Lower leg skin (tissue), 3 donors: ENCODE measurements around the gene TLNRD1.

Experiments used
- POLR2A ChIP-seq, 2 donors: fragments of 450-650 bp; IDR thresholded peaks; one replicate each; pipeline ENCODE4 v1.6.1; 2016 to 2017; ENCODE audit warnings: antibody characterized with exemption in 2 of 2, mild to moderate bottlenecking in 1 of 2, moderate library complexity in 1 of 2
- TF ChIP-seq, protein P1 (sequence below), 3 donors: fragments of 450-650 bp; IDR thresholded peaks; one replicate each; pipeline ENCODE4 v1.5.1; 2016; ENCODE audit warnings: antibody characterized with exemption in 3 of 3, mild to moderate bottlenecking in 3 of 3, moderate library complexity in 2 of 3

DNA sequence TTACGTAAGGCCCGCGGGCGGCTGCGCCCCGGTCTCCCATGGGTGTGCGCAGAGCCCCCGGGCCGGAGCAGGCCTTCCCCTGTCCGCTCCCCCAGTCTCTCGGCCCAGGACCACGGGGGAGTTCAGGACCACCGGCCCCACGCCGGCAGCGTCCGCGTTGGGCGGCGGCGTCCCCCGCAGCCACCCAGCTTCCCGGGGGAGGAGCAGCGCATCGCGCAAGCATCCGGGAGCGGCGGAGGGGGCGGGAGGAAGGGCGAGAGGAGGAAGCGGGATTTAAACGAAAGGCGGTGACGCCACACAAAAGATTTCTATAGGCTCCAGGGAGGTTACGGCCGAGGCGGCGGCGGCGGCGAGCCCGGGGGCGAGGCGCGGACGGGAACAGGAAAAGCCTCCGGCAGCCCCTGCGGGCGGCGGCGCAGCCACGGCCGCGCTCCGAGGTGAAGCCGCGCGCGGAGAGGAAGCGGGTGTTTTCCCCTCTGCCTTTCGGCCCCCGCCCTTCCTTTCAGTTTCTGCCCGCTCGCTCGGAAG, at the start of gene TLNRD1:
- TF ChIP-seq, protein P1, sequence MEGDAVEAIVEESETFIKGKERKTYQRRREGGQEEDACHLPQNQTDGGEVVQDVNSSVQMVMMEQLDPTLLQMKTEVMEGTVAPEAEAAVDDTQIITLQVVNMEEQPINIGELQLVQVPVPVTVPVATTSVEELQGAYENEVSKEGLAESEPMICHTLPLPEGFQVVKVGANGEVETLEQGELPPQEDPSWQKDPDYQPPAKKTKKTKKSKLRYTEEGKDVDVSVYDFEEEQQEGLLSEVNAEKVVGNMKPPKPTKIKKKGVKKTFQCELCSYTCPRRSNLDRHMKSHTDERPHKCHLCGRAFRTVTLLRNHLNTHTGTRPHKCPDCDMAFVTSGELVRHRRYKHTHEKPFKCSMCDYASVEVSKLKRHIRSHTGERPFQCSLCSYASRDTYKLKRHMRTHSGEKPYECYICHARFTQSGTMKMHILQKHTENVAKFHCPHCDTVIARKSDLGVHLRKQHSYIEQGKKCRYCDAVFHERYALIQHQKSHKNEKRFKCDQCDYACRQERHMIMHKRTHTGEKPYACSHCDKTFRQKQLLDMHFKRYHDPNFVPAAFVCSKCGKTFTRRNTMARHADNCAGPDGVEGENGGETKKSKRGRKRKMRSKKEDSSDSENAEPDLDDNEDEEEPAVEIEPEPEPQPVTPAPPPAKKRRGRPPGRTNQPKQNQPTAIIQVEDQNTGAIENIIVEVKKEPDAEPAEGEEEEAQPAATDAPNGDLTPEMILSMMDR (IDR thresholded peaks at IDR 0.05), result no peak
- no peak for TF ChIP-seq POLR2A (IDR thresholded peaks at IDR 0.05)
